Left hindlimb (tissue), 1 donor: Measurements from ENCODE around the gene ATXN7L1.
"Not testable (repeated sequence)": the region's sequence is repeated elsewhere in the genome, so short reads cannot be mapped to it uniquely, and the experiment has no call there.

Source experiments
- DNase-seq: peaks from one replicate; pipeline ENCODE4 v3.0.0-alpha.2; 2018

The ATXN7L1 gene

DNA sequence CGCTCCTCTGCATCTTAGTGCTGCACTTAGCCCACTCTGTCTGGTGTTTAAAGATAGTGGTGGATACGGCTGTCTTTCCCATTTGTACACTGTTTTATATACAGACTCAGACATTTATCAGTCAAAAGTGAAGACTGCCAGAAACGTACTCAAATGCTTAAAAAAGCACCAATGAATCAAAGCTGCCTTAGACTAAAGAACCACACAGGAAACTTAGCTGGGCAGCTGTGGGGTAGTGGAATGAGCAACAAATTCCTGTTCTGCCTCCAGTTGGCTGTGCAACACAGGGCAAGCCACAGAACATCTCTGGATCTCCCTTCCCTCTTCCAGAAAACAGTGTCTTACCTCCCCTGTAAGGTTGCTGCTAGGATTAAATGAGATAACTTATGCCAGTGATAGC, 76.0 kb downstream of the ATXN7L1 start:
- DNase-seq = no peak

DNA sequence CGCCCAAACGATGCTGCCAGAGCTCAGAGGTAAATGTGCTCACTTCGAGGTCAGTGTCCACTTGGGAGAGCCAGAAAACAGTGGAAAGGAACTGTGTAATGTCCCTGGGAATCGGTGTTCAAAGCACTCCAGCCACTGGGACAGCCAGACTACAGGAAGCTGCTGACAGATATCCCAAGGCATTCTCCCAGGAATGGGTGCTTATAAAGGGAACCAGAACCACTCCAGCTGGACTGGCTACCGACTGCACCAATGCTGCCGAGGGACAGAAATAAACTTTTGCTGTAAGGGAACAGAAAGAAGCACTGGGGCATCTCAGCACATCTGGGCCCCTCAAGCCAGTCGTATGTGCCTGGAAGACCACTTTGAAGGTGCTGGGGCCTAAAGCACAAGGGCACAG, 76.7 kb downstream of the ATXN7L1 start:
- DNase-seq = no peak

DNA sequence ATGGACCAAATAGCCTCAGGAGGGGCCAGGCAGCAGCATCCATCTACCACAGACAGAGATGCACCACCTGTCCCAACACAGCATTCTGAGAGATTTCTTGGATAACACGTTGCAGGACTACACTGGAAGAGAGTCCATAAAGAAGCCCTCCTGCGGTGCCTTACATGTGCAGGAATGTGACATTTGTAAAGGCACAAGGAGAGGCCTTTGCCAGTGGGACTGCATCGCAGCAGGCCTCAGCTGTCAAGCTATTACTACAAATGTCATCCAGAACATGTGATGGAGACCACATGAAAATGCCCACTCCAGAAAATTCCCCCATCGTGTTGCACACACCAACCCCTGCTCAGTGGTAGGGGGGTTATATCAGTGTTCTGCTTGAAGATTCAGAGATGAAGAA, 77.4 kb downstream of the ATXN7L1 start:
- no peak for DNase-seq

DNA sequence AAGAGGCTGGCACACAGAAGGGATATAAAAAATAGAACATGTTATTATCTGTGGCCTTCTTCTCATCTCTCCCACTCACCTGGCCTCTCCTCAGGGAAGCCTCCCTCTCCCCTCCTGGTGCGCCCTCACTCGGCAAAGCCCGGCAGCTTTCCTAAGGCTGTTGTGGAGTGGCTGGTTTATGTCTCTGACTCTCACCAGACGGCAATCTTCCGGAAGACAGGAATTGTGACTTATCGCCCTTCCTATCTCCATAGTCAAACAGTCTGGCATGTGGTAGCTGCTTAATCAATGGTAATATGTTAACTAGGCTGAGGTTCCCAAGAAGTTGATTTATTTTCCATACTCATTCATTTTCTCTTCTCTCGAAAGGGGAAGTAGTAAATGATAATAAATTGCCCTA, 78.7 kb downstream of the ATXN7L1 start:
- DNase-seq = no peak

DNA sequence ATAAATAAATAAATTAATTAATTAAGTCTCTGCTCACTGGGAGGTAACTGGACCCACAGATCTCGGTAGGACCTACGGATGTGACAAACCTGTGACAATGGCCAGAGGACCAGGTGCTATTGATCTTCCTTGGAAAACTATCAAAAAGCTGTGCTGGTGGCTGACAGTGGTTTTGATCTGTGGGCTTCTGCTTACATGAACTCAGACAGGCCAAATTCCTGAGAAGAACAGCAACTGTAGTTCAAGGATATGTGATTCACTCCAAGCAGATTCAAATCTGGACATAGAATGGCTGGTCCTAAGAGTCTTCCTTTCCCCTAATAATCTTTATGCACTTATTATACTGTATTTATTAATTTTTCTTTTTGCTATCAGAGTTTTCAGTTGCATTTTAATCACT, 80.0 kb downstream of the ATXN7L1 start:
- DNase-seq = no peak

DNA sequence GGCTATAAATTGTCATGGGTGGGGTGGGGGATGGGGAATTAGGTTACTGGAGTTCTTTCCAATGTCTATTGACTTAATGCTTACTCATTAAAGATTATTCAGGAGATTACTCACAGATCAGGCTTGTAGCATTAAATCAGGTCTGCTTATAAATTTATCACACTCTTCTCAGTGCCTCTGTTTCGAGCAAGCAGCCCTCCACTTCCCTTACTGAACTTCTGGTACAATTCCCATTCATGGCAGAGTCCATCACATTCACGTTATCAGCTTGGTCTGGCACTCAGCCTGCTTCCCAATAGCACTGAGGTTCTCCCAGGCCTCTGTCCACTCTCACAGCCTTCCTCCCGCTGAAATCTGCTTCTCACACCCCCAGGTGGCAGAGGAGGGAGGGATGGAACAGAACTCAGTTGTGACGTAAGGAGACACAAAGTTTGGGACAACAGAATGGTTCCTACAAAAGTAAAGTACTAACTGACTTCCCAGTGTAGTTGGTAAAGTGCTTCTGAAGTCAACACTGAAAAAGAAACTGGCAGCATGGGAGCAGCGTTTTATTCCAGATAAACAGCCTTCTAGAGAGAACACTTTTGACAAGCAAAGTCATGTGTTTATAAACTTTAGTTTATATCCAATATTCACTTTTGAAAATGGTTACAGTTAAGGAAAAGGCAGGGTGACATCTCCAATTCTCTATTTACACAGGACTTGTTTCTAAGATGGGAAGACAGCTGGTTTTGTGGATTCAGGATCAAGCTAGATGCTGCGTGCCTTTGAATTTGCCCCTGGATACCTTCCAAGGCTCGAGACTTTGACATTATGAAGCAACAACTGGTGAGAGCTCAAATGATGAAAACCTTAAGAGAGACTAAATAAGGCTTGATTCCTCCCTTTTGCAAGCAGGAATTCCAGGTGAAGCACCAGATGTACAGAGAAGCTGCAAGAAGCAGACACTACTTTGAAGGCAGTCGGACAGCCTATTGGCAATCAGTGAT, 81.4 kb downstream of the ATXN7L1 start:
- DNase-seq = no peak

DNA sequence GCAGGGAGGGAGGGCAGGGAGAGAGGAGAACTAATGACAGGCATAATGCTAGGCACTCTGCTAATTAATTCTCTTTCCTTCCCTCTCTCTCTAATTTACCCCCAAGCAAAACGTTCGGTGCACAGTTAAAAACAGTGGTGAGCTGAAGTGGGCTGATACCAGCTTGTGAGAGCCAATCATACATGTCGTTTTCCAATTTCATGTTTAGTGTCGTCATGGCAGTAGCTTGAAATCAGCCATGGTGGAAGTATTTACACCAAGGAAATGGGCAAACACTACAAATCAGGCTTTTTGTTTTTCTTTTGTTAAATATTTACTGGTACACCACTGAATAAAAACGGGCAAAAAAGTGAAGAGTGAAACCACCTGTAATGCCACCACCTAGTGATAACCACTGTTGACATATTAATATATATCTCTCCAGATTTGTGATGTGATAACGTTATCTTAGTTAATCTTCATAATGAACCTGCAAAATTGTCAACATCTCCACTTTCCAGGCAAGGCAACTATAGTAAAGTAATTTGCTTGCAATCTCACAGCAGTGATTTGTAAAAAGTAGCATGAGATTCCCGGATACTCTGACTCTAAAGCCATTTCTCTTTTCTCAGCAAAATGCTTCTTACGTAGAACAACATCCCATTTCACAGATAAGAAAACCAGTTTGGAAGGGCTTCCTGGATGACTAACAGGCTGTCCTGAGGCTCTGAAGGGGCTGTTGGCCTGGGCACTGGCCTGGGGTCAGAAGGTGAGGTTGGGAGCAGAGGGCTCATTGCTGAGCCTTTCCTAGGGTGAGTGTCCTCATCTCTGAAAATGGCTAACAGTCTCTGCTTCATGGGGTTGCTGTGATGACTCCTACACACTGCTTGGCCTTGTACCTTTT, 83.7 kb downstream of the ATXN7L1 start:
- DNase-seq = no peak

DNA sequence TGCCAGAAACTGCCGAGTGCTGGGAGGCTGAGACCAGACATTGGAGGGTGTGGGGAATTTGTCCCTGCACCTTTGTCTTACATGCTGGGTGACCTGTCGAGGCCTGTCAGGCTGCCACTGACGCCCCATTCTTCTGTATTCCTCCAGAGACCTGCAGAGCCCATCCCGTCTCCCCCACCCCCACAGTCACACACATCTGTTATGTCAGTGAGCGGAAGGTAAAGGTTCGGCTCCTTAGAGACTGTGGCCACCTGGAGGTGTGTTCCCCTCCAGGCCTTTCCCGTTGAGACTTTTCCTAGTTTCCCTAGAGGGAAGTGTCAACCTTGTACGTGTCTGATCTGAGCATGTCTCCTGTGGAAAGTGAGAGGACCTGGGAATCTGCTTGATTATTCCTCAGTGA, 84.5 kb downstream of the ATXN7L1 start:
- no peak for DNase-seq

DNA sequence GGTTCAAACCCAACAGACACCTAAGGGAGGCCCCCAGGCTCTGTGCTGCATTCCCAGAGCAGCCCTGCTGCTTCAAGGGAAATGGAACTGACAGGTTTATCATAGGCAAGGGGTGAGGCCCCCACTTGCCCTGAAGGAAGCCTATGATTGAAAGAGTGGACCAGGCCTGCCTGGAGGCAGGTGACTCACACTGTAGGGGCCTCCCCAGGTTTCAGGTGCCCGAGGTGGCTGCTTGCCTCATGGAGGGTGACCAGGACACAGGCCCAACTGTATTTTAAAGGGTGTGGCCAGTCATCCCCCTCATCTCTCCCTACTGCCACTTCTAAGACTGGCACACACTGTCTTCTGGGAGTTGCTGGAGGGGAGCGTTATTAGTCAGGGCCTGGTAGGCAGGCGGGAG, 85.4 kb downstream of the ATXN7L1 start:
- DNase-seq = no peak

DNA sequence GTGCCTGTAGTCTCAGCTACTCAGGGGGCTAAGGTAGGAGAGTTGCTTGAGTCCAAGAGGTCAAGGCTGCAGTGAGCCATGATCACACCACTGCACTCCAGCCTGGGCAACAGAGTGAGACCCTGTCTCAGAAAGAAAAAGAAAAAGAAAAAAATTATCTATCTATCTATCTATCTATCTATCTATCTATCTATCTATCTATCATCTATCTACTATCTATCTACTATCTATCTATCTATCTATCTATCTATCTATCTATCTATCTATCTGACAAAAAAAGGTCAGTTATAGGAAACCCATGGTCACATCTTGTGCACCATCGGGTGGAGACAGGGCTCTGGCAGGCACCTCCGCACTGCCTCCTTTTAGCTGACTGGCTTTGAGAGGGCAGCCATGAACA, 85.9 kb downstream of the ATXN7L1 start:
- not testable (repeated sequence) for DNase-seq

DNA sequence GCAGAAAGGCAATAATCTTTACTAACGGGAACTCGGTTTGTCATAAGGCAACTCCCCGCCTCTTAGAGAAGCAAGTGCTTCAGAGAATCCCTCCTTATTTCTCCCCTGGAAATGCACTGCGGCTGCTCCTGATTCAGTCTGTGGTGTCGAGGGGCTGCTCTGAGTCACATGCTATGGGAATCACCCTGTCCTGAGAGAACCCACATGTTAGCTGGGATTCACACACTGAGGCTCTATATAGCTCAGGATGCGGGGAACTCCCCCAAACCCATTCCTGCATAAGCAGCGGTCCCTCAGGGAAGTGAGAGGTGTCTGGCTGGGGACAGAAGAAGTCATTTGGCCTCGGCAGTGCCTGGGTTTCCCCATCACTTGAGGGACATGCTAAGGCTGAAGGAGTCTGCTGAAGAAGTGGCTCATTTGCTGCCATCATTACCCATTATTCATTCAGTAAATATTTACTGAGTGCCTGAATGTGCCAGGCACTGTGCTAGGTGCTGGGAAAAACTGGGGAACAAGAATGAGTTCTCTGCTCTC, 87.5 kb downstream of the ATXN7L1 start:
- DNase-seq = no peak

DNA sequence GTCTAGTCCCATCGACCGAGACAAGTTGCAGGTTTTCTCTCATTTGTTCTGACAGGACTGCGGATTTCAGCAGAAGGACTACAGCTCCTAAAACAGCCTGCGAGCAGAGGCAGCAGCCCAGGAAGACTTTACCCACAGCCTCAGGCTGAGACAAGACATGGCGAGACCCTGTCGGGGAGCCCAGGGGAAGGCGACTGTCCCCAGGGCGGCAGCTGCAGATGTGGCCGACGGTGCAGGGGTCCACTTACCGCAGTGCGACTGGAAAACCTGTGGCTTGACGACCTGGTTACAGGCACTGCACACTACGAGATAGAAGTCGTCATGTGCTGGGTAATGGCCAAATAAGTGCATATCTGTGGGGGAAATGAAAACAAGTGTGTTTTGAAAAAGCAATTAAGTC, 88.0 kb downstream of the ATXN7L1 start:
- DNase-seq = no peak

DNA sequence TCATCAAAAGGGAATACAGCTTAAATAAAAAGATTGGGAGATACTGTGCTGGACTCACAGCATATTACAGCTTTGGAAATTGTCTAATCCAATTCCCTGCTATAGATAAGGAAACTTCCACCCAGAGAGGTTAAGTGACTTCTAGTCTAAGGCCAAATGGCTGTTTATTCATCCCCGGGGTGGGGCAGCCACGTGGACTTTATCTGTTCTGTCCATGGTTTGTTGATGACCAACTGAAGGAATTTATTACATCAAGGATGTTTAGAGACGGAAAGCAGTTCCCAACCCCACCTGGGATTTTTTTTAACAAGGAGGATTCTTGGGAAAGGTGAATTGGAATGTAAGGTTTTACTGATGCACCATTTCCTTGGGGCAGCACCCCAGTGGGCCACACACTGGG, 88.6 kb downstream of the ATXN7L1 start:
- DNase-seq = no peak

DNA sequence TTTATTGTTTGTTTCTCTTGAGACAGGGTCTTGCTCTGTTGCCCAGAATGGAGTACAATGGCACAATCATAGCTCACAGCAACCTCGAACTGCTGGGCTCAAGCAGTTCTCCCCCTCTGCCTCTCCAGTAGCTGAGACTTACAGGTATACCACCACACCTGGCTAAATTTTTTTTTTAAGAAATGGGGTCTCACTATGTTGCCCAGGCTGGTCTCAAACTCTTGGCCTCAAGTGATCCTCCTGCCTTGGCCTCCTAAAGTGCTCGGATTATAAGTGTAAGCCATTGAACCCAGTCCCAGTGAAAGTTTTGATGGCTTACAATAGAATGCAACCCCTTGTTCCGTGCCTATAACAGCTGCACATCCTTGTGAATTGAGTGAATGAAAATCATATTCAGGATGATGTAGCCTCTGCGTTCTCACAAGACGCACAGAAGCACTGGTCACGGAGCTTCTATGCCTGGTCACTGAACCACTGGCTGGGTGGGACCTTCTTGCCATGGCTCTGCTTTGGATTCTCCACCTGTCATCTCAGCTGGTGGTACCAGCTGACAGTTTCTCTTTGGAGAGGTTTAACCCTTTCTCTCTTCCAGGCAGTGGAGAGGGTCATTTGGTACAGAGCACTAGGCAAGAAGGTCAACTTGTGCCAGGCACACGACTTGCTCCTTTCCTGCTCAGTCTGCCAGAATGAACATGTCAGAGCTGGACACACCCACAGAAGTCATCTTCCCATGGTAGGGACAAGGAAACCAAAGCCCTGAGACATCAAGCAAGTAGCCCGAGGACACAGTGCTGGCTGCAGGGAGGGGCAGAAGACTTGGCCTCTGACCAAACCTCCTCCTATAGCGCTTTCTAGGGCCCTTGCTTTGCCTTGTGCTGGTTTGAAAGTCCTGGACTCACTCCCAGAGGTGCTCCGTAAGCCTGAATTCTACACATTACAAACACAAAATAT, 89.6 kb downstream of the ATXN7L1 start:
- no peak for DNase-seq

DNA sequence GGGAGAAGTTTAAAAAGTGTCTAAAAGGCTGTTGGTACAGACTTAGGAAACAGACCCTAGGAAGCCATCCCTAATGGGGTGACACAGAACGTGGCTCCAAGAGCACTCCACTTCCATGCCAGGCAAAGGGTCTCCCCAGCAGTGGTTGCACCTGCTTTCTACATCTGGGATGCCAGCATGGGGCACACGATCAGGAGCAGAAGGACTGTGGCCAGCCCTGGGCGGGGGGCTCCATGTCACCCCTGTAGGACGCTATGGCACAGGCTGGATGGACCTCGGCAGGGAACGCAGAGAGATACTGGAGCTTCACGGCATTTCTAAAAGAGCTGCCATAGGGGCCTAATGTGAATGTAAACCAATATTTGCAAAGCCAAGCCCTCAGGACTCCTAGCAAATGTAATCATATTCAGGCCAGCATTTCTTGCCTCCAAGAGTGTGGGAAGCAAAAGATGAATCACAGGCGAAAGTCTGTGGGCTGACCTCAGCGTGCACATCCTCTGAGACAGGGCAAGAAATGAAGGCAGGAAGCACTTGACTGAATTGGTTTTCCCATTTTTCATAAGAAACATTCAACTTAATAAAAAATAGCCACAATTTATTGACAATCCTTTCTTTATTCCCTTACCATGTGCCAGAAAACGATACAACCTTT, 93.9 kb downstream of the ATXN7L1 start:
- DNase-seq = no peak

DNA sequence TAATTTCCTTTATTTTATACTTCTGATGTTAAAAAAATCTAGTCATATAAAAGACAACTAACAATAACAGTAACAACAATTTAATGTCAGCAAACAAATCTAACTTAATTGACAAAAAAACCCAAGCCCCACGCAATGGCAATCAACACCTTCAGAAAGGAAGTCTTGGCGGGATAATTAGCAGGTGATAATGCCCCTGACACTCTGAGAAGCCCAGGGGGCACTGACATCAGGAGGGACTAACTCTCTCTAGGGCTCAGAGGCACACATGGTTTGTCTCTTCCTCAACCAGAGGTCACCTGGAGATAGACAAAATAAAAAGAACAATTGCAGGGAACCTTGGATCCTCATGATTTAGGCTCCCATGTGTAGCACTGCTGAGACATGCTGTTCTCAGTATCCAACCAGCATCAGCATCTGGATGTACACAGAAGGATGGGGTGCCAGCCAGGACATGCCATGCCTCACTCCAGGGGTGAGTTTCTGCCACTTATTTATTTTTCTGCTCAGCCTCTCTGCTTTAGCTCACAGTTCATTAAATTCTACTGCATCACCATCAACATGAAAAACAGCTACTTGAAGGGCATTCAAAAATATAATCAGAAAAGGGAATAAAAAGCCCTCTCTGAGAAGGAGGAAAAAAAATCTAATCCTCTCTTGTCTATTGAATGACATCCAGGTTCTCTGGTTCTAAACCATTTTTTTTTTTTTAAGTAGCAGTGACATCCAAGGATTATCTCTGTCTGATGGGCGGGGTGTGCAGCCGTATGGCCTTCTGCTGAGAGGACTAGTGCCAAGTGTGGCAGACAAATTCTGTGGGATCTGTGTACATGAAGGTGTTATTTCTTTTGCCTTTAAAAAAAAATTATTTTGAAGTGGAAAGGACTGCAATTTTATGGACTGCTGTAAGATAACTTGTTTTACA, 96.3 kb downstream of the ATXN7L1 start:
- no peak for DNase-seq

DNA sequence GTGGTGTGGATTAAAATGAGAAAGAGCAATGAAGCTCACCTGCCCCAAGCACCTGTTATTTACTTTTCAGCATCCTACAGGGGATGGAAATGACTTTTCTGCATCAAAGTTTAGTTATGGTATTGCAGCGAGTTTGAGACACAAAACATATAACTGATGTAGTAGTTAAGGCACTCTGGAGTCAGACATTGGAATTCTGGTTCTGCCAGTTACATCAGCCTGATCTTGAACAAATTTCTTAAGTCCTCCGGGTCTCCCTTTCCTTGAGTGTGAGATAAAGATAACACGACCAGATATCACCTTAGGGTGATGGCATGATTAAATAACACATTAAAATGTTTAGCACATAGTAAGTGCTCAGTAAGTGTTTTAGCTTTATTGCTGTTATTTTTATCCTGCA, 97.4 kb downstream of the ATXN7L1 start:
- DNase-seq = no peak

DNA sequence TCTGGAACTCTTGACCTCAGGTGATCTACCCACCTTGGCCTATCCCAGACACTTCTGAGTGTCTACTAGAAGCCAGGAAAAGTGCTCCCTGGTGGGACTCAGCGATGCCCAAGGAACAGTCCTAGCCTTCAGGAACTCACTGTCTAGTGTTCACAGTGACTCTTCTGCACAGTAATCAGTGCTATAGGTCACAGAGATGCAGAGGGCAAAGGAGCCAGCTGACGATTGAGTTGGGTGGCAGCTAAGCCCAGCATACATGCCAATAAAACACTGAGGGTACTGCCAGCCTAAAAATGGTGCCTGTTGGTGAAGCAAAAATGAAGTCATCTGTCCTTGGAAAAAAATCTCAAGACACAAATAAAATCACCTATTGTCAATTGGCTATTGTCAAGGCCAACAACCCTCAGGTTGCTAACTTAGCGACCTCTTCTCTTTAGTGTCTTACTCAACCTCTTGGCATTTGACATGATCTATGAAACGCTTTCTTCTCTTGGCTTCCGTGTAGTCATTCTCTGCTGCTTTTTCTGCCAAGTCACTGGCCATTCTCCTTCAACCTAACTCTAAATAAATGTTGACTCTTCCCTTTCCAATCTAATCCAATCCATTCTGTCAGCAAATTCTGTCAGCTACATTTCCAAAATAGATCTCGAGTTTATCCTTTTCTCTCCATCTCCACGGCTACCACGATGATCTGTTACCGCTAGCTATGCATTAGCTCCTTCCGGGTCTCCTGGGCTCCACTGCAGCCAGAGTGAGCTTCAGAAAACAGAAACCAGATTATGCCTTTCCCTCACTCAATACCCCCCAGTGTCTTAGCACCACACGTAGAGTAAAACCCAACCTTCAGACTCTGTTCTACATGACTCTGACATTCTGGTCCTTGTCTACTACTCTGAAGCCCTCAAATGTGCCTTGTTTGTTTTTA, 99.2 kb downstream of the ATXN7L1 start:
- no peak for DNase-seq

DNA sequence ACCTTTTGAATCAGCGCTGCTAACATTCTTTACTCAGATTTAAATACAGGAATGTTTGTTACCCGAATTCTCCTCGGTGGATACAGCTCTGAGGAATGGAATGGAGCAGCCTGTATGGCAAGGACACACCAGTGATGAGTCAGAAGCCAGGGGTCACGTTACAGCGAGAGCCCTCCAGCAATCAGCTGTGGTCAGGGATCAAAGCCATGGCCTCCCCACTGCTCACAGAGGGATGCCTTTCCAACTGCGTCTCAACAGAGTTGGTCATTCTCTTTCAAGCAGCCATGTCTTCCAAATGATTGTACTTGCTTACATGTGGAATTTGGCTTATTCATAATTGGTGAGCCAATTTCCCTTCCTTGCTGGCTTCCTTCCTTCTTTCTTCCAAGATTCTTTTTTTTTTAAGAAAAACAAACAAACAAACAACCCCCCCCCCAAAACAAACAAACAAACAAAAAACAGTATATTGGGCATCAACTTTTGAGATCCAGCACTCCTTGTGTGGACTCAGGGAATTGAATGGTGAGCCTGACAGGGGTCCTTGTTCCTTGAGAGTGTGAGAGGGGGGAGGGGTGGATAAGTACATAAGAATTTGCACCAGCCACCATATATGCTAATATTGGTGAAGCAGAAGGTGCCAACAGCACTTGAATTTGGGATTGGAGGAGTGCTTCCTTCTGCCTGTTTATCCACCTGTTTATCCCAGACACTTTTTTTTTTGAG, 100.2 kb downstream of the ATXN7L1 start:
- DNase-seq = peak; percentile 55
